Natural killer cell (primary cell): ENCODE data around the gene TRAPPC2L. TPM values are rescaled to one million over a fixed set of nuclear protein-coding genes. Genes with fewer than 3 reads are reported as not detected.

Source experiments
- ATAC-seq, 3 donors: fragments of 150-1000 bp in 2 of 3; fragments of 200-7000 bp in 1 of 3; cut with Tn5 transposase; 1 replicate in 1 of 3; 2 replicates in 2 of 3; pipeline ENCODE4 v1.10.0; 2021; ENCODE audit warnings: mild to moderate bottlenecking in 2 of 3, moderate library complexity in 2 of 3
- DNase-seq, 2 donors: peaks; one replicate each; pipeline versions ENCODE4 v3.0.0 to v3.0.0-alpha.2; 2013 to 2021; ENCODE audit warnings: mixed read lengths in 1 of 2
- H3K27ac ChIP-seq: one replicate; pipeline ENCODE4 v1.5.1; 2013; ENCODE audit warnings: mild to moderate bottlenecking, low read length
- H3K27me3 ChIP-seq: one replicate; pipeline ENCODE4 v1.6.1; 2013; ENCODE audit warnings: low read length; ENCODE audit not compliant: control insufficient read depth, insufficient read depth
- H3K36me3 ChIP-seq: one replicate; pipeline ENCODE4 v1.6.1; 2013; ENCODE audit warnings: low read length; ENCODE audit not compliant: control insufficient read depth, insufficient read depth
- H3K4me1 ChIP-seq: one replicate; pipeline ENCODE4 v1.6.1; 2013; ENCODE audit warnings: low read length; ENCODE audit not compliant: control insufficient read depth, insufficient read depth
- H3K4me3 ChIP-seq: one replicate; pipeline ENCODE4 v1.5.1; 2013; ENCODE audit warnings: low read length
- H3K9me3 ChIP-seq: one replicate; pipeline ENCODE4 v1.6.1; 2013; ENCODE audit warnings: low read length; ENCODE audit not compliant: control insufficient read depth, insufficient read depth
- H3K27ac Mint-ChIP-seq, 2 donors: one replicate each; pipeline ENCODE4 v1.8.0; 2022; ENCODE audit warnings: mild to moderate bottlenecking in 2 of 2, mixed read lengths in 2 of 2, moderate library complexity in 1 of 2
- H3K27me3 Mint-ChIP-seq, 2 donors: one replicate each; pipeline ENCODE4 v1.8.0; 2022; ENCODE audit warnings: low read depth in 2 of 2, mixed read lengths in 2 of 2
- H3K36me3 Mint-ChIP-seq: one replicate; pipeline ENCODE4 v1.8.0; 2022; ENCODE audit warnings: mixed read lengths
- H3K4me1 Mint-ChIP-seq, 2 donors: one replicate each; pipeline ENCODE4 v1.8.0; 2022; ENCODE audit warnings: mixed read lengths in 2 of 2
- H3K4me3 Mint-ChIP-seq: one replicate; pipeline ENCODE4 v1.8.0; 2022; ENCODE audit warnings: mild to moderate bottlenecking, moderate library complexity, mixed read lengths
- H3K9me3 Mint-ChIP-seq, 2 donors: one replicate each; pipeline ENCODE4 v1.8.0; 2022; ENCODE audit warnings: mixed read lengths in 2 of 2
- CTCF ChIP-seq: fragments of 200-600 bp; IDR thresholded peaks from one replicate; pipeline ENCODE4 v1.8.0; 2022; ENCODE audit warnings: antibody characterized with exemption
- WGBS: methylation state at CpG from one replicate; pipeline ENCODE4 v1.1.7; 2013; ENCODE audit warnings: missing lambda C conversion rate; ENCODE audit not compliant: insufficient coverage; 5-methylcytosine and 5-hydroxymethylcytosine counted together
- intact Hi-C: fragments of 100-400 bp; cut with micrococcal nuclease; formaldehyde crosslinking; loops from one replicate; pipeline ENCODE4 v1.14.2; 2022
- total RNA-seq, 4 donors: library from RNA; stranded (reverse); fragments of 120-200 nt in 1 of 4; gene quantifications; one replicate each; pipeline versions ENCODE4 v1.2.3 to v1.2.4, GENCODE V29; 2013 to 2022

Gene TRAPPC2L
- total RNA-seq, 3 donors from 2014 or later (not counting 1 experiment from before 2014, with no cell fraction given), result 31.9 to 39.0 (median 36.2) TPM

- no peak overlapping the region for H3K4me3 ChIP-seq
- ATAC-seq (no peak), DNase-seq (peak in 1 of 2 donors; percentile 15)
- H3K9me3 Mint-ChIP-seq, result no peaks in the 10 kb centered on the region
- H3K27me3 ChIP-seq, result no peaks in the 10 kb centered on the region
- no peaks in the 10 kb centered on the region for H3K9me3 ChIP-seq
- intact Hi-C loops, result loop anchor here (5.0 kb wide), 1 partner anchor 118 kb away; no protein-coding TSS in a partner anchor
- peaks cover 43% of the 10 kb centered on the region for H3K4me1 ChIP-seq
- peak overlapping the region; percentile 81 for H3K4me3 Mint-ChIP-seq
- WGBS, result 85% methylated on average over 7 of the region's 8 CpGs
- H3K36me3 Mint-ChIP-seq, result no peaks in the 10 kb centered on the region
- peaks cover 25 to 36% of the 10 kb centered on the region in 2 donors for H3K4me1 Mint-ChIP-seq
- H3K27me3 Mint-ChIP-seq, result no peaks in the 10 kb centered on the region
- H3K27ac Mint-ChIP-seq, result peak overlapping the region; percentile 70 to 79
- peaks cover 14% of the 10 kb centered on the region for H3K36me3 ChIP-seq
- peak overlapping the region; percentile 21 for H3K27ac ChIP-seq
- TF ChIP-seq CTCF, result no peak
Measured at GRCh38 chr16:88855176-88855575, 1.8 kb upstream of the TRAPPC2L start.

GRCh38 chr16:88855736-88856121, 1.2 kb upstream of the TRAPPC2L start:
- Histone ChIP-seq H3K9me3 (no peaks in the 10 kb centered on the region), H3K36me3 (peaks cover 16% of the 10 kb centered on the region), H3K27ac (peak overlapping the region; percentile 43), H3K27me3 (no peaks in the 10 kb centered on the region), H3K4me3 (no peak overlapping the region), H3K4me1 (peaks cover 43% of the 10 kb centered on the region)
- Mint-ChIP-seq H3K4me1 (peaks cover 25 to 36% of the 10 kb centered on the region in 2 donors), H3K4me3 (peak overlapping the region; percentile 81), H3K27me3 (no peaks in the 10 kb centered on the region), H3K27ac (peak overlapping the region; percentile 79 to 93), H3K9me3 (no peaks in the 10 kb centered on the region), H3K36me3 (no peaks in the 10 kb centered on the region)
- WGBS, result 92% methylated on average over 13 of the region's 13 CpGs
- ATAC-seq (no peak), DNase-seq (peak in 1 of 2 donors; percentile 32)
- TF ChIP-seq CTCF, result no peak
- intact Hi-C loops, result loop anchor here (2.0 to 5.0 kb wide), 2 partner anchors 43 to 118 kb away; no protein-coding TSS in a partner anchor

- intact Hi-C loops, result loop anchor here (2.0 to 5.0 kb wide), 2 partner anchors 43 to 119 kb away; no protein-coding TSS in a partner anchor
- Histone ChIP-seq H3K27me3 (no peaks in the 10 kb centered on the region), H3K36me3 (peaks cover 22% of the 10 kb centered on the region), H3K4me3 (peak overlapping the region; percentile 23), H3K9me3 (no peaks in the 10 kb centered on the region), H3K27ac (peak overlapping the region; percentile 43), H3K4me1 (peaks cover 43% of the 10 kb centered on the region)
- H3K27me3 Mint-ChIP-seq, result no peaks in the 10 kb centered on the region
- peaks cover 25 to 36% of the 10 kb centered on the region in 2 donors for H3K4me1 Mint-ChIP-seq
- H3K4me3 Mint-ChIP-seq, result peak overlapping the region; percentile 97
- 33% methylated on average over 41 of the region's 53 CpGs for WGBS
- ATAC-seq, result peak; percentile 35 to 49 (median 40)
- TF ChIP-seq CTCF, result no peak
- DNase-seq, result no peak
- no peaks in the 10 kb centered on the region for H3K9me3 Mint-ChIP-seq
- peak overlapping the region; percentile 91 to 93 for H3K27ac Mint-ChIP-seq
- H3K36me3 Mint-ChIP-seq, result no peaks in the 10 kb centered on the region
Measured at GRCh38 chr16:88856122-88856827, 652 bp upstream of the TRAPPC2L start.
